Activated CD4-positive, alpha-beta T cell treated with anti-CD3 and anti-CD28 coated beads, Interleukin-2, amount 10 ng/mL, durations not matched to agents 24 days and 14 days (primary cell): Measurements from ENCODE around the gene M1AP. TPM values are rescaled to one million over a fixed set of nuclear protein-coding genes. Genes with fewer than 3 reads are reported as not detected.

ENCODE experiments used
- DNase-seq: peaks from one replicate; pipeline ENCODE4 v3.0.0; 2022
- H3K27ac Mint-ChIP-seq: one replicate; pipeline ENCODE4 v1.8.0; 2022; ENCODE audit warnings: mild to moderate bottlenecking, mixed read lengths
- H3K27me3 Mint-ChIP-seq: one replicate; pipeline ENCODE4 v1.8.0; 2022; ENCODE audit warnings: mixed read lengths
- H3K36me3 Mint-ChIP-seq: one replicate; pipeline ENCODE4 v1.8.0; 2022; ENCODE audit warnings: low read depth, mild to moderate bottlenecking, mixed read lengths
- H3K4me1 Mint-ChIP-seq: one replicate; pipeline ENCODE4 v1.8.0; 2021; ENCODE audit warnings: mixed read lengths
- H3K4me3 Mint-ChIP-seq: one replicate; pipeline ENCODE4 v1.8.0; 2022; ENCODE audit warnings: mild to moderate bottlenecking, moderate library complexity, mixed read lengths
- H3K9me3 Mint-ChIP-seq: one replicate; pipeline ENCODE4 v1.8.0; 2021; ENCODE audit warnings: mixed read lengths
- intact Hi-C: fragments of 100-400 bp; cut with micrococcal nuclease; formaldehyde crosslinking; loops from one replicate; pipeline ENCODE4 v1.15.1; 2023
- total RNA-seq: library from RNA; stranded (reverse); gene quantifications from 2 replicates; pipeline ENCODE4 v1.2.3, GENCODE V29; 2022

The M1AP gene
- total RNA-seq, 1 donor from 2014 or later = not detected

DNA sequence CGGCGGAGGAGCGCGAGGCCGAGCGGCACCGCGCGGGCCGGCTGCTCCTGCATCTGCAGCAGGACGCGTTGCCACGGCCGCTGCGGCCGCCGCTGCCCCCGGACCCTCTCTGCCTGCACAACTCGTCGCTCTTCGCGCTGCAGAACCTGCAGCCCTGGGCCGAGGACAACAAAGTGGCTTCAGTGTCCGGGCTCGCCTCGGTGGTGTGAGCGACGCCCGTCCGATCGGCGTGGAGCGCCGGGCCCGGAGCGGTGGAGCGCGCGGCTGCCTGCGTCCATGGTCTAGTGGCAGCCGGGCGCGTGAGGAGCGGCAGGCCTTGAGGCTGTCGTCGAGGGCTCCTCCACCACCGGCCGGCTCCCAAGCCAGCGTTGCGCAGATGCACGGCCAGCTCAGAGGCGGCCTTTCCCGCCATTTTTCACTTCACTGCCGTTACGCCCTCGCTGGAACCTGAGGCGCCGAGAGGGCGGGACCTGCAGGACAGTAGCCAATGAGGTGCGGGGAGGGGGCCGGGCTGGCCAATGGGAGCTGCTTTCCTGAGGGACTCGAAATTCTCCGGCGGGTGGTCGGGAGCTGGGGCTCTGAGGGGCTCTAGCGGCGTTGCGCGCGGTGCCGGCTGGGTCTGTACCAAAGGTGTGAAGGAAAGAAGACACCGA is 132.0 kb downstream of the M1AP start:
- peaks cover 9% of the 10 kb centered on the region for H3K36me3 Mint-ChIP-seq
- DNase-seq = peak; percentile 93
- no peak overlapping the region for H3K27ac Mint-ChIP-seq
- peak overlapping the region; percentile 79 for H3K4me3 Mint-ChIP-seq
- intact Hi-C loops = loop anchor here (1.0 kb wide), 1 partner anchor 17 kb away; the partner anchor contains the start of gene LBX2
- H3K4me1 Mint-ChIP-seq = peaks cover 21% of the 10 kb centered on the region
- H3K9me3 Mint-ChIP-seq = peaks cover 7% of the 10 kb centered on the region
- peaks cover 81% of the 10 kb centered on the region for H3K27me3 Mint-ChIP-seq

DNA sequence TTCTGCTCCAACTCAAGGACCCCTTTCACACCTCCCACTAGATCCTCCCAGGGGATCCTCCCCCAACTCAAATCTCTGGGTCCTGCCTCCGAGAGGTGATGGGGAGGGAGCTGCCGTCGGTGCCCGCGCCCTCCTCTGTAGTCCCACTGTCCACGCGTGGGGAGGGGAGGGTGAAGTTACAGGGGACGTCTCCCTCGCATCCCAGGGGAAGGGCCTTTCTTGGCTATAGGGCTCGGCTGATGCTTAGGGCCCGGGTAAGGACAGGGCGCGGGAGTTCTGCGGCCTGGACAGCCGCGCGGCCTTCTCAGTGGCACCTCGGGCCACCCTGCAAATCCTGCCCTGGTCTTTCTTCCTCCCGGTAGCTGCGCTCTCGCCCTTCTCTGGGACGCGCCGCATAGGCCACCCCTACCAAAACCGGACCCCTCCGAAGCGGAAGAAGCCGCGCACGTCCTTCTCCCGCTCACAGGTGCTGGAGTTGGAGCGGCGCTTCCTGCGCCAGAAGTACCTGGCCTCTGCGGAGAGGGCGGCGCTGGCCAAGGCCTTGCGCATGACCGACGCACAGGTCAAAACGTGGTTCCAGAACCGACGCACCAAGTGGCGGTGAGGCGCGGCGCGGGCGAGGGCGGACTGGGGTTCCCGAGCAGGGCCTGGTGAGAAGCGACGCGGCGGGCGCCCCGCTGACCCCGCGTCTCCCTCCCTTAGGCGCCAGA is 132.7 kb downstream of the M1AP start:
- Mint-ChIP-seq H3K9me3 (peaks cover 7% of the 10 kb centered on the region), H3K4me3 (peak overlapping the region; percentile 81), H3K27me3 (peaks cover 80% of the 10 kb centered on the region), H3K4me1 (peaks cover 25% of the 10 kb centered on the region), H3K27ac (peak overlapping the region; percentile 72), H3K36me3 (peaks cover 9% of the 10 kb centered on the region)
- intact Hi-C loops = loop anchor here (1.0 kb wide), 1 partner anchor 16 kb away; the partner anchor contains the start of gene LBX2
- peak; percentile 68 for DNase-seq

DNA sequence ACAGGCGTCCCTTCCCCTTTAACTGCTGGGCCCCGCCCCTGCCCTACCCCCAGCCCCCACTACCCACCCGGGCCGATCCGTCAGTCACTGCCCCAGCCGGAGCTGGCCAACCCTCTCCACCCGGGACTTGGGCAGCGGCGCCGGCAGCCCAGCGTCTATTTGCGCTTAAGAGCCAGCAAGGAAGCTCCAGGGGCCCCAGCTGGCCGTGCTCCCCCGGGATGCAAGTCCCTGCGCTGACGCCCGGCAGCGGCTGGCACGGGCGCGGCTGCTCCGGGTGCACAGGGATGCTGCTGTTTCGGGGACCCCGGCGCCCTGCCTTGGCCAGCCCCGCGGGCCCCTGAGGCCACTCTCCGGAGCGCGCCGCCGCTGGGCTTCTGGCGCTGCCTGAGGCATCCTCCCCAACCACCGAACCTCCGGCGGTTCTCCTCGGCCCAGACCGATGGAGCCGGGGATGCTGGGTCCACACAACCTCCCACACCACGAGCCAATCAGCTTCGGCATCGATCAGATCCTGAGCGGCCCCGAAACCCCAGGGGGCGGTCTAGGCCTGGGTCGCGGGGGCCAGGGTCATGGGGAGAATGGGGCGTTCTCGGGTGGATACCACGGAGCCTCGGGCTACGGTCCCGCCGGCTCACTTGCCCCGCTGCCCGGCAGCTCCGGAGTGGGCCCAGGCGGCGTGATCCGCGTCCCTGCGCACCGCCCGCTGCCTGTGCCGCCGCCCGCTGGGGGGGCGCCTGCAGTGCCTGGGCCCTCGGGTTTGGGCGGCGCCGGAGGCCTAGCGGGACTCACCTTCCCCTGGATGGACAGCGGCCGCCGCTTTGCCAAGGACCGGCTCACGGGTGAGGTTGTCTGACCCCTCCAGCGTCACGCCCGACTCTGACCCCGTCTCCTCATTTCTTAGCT is 133.5 kb downstream of the M1AP start, which contains the start of gene TLX2:
Gene TLX2 (plus strand): TSS at position 83 of the 903 bp plus-strand sequence. CDS start 357 bp downstream, at position 440.
- intact Hi-C loops = loop anchor here (1.0 kb wide), 2 partner anchors 11 to 15 kb away; partner anchors contain the start of gene LBX2
- H3K27me3 Mint-ChIP-seq = peaks cover 77% of the 10 kb centered on the region
- H3K36me3 Mint-ChIP-seq = peaks cover 9% of the 10 kb centered on the region
- peak; percentile 70 for DNase-seq
- peaks cover 29% of the 10 kb centered on the region for H3K4me1 Mint-ChIP-seq
- peak within 1 kb of the TSS; percentile 81 for H3K4me3 Mint-ChIP-seq
- H3K9me3 Mint-ChIP-seq = peaks cover 7% of the 10 kb centered on the region
- peak within 1 kb of the TSS; percentile 72 for H3K27ac Mint-ChIP-seq

DNA sequence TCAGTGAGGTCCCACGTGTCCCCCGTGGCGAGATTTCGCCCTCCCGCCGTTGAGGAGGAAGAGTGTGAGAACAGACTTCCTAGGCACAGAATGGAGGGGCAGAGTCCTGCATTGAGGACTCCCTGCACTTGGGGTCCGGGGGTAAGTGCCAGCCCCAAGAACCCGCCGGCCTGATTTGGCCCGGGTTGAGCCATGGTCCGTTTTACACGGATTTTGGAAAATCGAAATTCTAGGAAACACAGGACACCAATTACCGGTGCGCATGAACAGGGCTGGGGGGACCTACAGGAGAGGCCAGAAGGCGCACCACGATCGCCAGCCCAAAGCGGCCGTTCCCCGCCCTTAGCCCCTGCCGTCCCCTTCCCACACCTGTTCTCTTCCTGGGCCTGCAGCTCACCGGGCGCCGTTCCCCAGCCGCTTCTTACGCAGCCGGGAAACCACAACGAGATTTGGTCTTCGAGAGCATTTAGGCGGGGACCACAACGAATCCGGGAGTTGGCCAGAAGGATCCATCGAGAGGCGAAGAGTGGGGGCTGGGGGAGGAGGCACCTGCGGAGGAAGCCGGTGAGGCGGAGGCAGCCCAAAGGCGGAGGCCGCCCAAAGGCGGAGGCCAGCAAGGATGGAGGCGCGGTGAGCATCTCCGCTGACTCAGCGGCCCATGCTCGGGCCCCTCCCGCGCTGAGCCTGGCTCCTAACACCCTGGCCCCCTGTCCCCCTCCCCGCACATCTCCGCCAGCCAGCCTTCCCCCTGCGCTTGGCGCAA is 134.3 kb downstream of the M1AP start:
- no peak overlapping the region for H3K27ac Mint-ChIP-seq
- peak; percentile 79 for DNase-seq
- H3K4me3 Mint-ChIP-seq = peak overlapping the region; percentile 67
- H3K27me3 Mint-ChIP-seq = peaks cover 73% of the 10 kb centered on the region
- peaks cover 7% of the 10 kb centered on the region for H3K9me3 Mint-ChIP-seq
- H3K36me3 Mint-ChIP-seq = peaks cover 9% of the 10 kb centered on the region
- peaks cover 30% of the 10 kb centered on the region for H3K4me1 Mint-ChIP-seq
- intact Hi-C loops = loop anchor here (1.0 kb wide), 1 partner anchor 10 kb away; no protein-coding TSS in a partner anchor

DNA sequence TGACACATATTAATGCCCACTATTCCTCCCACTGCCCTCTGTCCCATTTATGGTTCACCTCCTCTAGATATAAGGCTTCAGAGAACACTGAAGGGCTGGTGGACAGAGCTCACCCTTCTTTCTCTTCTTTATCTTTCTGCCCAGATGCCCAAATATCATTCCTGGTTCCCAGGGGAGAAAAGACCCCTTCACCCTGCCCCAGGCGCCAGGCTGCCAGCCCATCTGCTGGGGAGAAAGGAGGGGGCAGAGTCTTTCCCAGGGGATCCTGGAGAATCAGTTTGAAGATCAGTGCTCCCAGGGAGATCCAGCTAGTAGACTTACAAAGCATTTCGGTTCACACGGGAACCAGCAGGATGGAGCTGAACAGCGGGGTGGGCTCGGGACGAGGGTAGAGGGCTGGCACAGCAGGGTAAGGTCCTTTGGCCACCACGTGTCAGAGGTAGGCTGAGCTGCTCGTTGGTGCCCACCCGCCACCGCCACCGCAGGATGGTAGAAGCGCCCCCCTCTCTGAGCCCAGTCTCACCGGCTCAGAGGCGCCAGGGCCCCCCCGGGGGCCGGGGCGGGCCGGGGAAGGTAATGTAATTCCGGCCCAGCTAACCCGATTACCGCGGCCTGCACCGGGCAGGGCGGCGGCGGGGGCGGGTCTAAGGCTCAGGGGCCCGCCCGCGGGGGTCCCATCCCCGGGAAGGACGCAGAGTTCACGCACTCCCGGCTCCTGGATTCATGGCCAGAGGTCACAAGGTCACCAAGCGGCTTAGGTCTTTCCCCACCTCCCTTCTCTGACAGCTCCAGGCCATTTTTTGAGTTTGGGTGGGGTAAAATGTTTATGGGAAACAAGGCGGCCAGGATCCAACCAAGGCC is 135.2 kb downstream of the M1AP start:
- Mint-ChIP-seq H3K4me3 (peak overlapping the region; percentile 67), H3K27ac (no peak overlapping the region), H3K4me1 (peaks cover 37% of the 10 kb centered on the region), H3K27me3 (peaks cover 65% of the 10 kb centered on the region), H3K36me3 (peaks cover 9% of the 10 kb centered on the region), H3K9me3 (peaks cover 7% of the 10 kb centered on the region)
- intact Hi-C loops = no loop called here
- DNase-seq = no peak

DNA sequence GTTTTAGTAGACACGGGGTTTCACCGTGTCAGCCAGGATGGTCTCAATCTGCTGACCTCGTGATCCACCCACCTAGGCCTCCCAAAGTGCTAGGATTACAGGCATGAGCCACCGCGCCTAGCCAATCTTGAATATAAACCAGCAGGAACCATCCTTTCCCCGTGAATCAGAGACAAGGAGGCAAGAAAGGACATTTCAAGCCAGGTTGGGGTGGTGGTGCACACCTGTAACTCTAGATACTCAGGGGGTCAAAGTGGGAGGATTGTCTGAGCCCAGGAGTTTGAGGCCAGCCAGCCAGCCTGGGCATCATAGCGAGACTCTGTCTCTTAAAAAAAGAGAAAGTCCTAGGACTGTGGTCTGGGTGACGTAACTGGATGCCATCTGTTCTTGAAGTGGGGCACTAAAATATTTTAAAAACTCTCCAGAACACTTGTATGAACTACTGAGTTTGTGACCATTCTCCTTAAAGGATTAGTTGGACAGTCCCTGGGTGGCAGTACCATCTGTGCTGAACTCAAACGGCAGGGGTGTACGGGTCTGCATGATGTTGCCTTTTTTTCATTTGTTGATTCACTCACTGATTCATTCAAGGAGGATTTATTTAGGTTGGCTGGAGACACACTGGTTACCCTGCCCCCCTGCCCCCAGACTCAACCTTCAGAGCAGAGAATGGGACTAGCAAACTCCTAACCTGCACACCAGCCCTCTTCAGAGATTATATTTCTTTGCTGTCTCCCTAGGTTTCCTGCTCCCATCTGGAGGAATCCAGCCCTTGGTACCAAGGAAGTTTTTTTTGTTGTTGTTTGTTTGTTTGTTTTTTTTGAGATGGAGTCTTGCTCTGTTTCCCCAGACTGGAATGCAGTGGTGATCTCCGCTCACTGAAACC is 136.8 kb downstream of the M1AP start:
- peaks cover 50% of the 10 kb centered on the region for H3K27me3 Mint-ChIP-seq

DNA sequence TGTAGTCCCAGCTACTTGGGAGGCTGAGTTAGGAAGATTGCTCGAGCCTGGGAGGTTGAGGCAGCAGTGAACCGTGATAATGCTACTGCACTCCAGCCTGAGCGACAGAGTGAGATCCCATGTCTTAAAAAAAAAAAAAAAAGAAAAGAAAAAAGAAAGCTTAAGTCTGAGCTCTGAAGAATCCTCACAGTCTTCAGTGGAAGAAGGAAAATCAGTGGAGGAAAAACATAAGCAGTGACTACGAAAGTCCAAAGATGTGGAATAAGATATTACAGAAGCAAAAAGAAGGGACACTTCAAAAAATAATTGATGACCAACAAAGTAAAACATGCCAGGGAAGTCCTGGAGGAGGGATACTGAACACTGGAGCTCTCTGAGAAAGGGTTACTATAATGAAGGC is 137.9 kb downstream of the M1AP start:
- H3K9me3 Mint-ChIP-seq = no peaks in the 10 kb centered on the region
- H3K4me3 Mint-ChIP-seq = no peak overlapping the region
- intact Hi-C loops = no loop called here
- peaks cover 46% of the 10 kb centered on the region for H3K4me1 Mint-ChIP-seq
- no peak overlapping the region for H3K27ac Mint-ChIP-seq
- H3K36me3 Mint-ChIP-seq = peaks cover 17% of the 10 kb centered on the region
- peaks cover 43% of the 10 kb centered on the region for H3K27me3 Mint-ChIP-seq
- DNase-seq = no peak

More for the DNA sequence above, 136.8 kb downstream of the M1AP start:
- intact Hi-C loops = no loop called here
- H3K36me3 Mint-ChIP-seq = peaks cover 11% of the 10 kb centered on the region
- H3K27ac Mint-ChIP-seq = no peak overlapping the region
- H3K4me1 Mint-ChIP-seq = peaks cover 40% of the 10 kb centered on the region
- H3K9me3 Mint-ChIP-seq = peaks cover under 1% of the 10 kb centered on the region
- DNase-seq = no peak
- H3K4me3 Mint-ChIP-seq = no peak overlapping the region

DNA sequence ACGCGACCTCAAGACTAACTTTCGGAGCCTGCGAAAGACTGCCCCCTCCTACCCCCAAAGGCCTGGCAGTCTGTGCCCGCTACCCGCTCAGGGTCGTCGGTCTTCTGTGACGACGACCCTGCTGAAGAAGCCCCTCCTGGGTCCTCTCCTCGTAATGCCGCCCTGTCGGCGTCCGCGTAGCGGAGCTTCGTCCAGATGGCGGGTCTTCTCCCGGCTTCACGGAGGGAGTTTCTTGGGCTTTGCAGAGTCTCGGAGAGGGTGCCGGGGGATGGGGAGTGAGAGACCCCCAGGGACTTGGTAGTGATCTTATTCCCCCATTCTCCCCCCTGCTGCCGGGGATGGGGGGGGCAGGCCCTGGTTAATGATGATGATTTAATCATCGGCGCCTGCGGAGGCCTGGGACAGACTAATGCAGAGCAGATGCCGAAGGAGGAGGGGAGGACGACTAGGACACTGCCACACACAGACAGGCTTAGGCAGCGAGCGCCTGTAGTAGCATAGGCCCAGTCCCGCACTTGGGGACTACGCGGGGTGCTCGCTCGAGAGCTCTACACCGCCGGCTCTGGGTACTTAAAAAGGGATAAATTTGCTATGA is 140.1 kb downstream of the M1AP start:
- Mint-ChIP-seq H3K9me3 (no peaks in the 10 kb centered on the region), H3K4me1 (peaks cover 59% of the 10 kb centered on the region), H3K27ac (peak overlapping the region; percentile 99), H3K27me3 (peaks cover 33% of the 10 kb centered on the region), H3K36me3 (peaks cover 28% of the 10 kb centered on the region), H3K4me3 (peak overlapping the region; percentile 95)
- DNase-seq = peak; percentile 74
- intact Hi-C loops = no loop called here

Other genes with a start within 250 kb of the M1AP start
- gene C2orf81, start 226.7 kb downstream of the M1AP start, total RNA-seq = 1.7 and 2.0 TPM in 2 replicates
- 72.1 and 78.2 TPM in 2 replicates for gene WDR54, start 226.6 kb downstream of the M1AP start, total RNA-seq
- gene RTKN, start 206.4 kb downstream of the M1AP start, total RNA-seq = 1.1 and 2.2 TPM in 2 replicates
- 51.8 and 54.5 TPM in 2 replicates for gene INO80B, start 193.2 kb downstream of the M1AP start, total RNA-seq
- gene WBP1, start 189.9 kb downstream of the M1AP start, total RNA-seq = 28.8 and 29.0 TPM in 2 replicates
- 84.2 and 85.7 TPM in 2 replicates for gene MOGS, start 182.9 kb downstream of the M1AP start, total RNA-seq
- gene MRPL53, start 175.7 kb downstream of the M1AP start, total RNA-seq = 89.0 and 115 TPM in 2 replicates
- 26.5 and 26.9 TPM in 2 replicates for gene CCDC142, start 165.3 kb downstream of the M1AP start, total RNA-seq
- gene TTC31, start 165.2 kb downstream of the M1AP start, total RNA-seq = 27.1 and 31.5 TPM in 2 replicates
- 0.36 and 0.40 TPM in 2 replicates for gene LBX2, start 148.7 kb downstream of the M1AP start, total RNA-seq
- 43.3 and 45.8 TPM in 2 replicates for gene PCGF1, start 140.6 kb downstream of the M1AP start, total RNA-seq
- 0.54 and 0.70 TPM in 2 replicates for gene TLX2, start 133.9 kb downstream of the M1AP start, total RNA-seq
- gene DQX1, start 122.1 kb downstream of the M1AP start, total RNA-seq = 0.59 and 0.68 TPM in 2 replicates
- 170 and 173 TPM in 2 replicates for gene AUP1, start 118.6 kb downstream of the M1AP start, total RNA-seq
- gene HTRA2, start 118.4 kb downstream of the M1AP start, total RNA-seq = 49.6 and 56.4 TPM in 2 replicates
- 1.5 and 1.7 TPM in 2 replicates for gene LOXL3, start 94.4 kb downstream of the M1AP start, total RNA-seq
- 33.8 and 34.2 TPM in 2 replicates for gene DOK1, start 93.6 kb downstream of the M1AP start, total RNA-seq
- 3.5 and 4.8 TPM in 2 replicates for gene SEMA4F, start 5.9 kb upstream of the M1AP start, total RNA-seq
- 118 and 120 TPM in 2 replicates for gene HK2, start 185.8 kb upstream of the M1AP start, total RNA-seq